Esophagus squamous epithelium (tissue), 4 donors: ENCODE results near the gene SCAMP2.

Experiments used
- CTCF ChIP-seq, 6 experiments: fragments of 450-650 bp in 4 of 6; fragments of 200-600 bp in 2 of 6; sonication (generic) in 2 of 6; IDR thresholded peaks; one replicate each; pipeline ENCODE4 v1.5.1; 2016 to 2019; ENCODE audit warnings: antibody characterized with exemption in 6 of 6, mild to moderate bottlenecking in 4 of 6, moderate library complexity in 4 of 6
- POLR2A ChIP-seq, 4 donors: fragments of 450-650 bp; IDR thresholded peaks; one replicate each; pipeline ENCODE4 v1.6.1; 2017; ENCODE audit warnings: antibody characterized with exemption in 4 of 4, mild to moderate bottlenecking in 4 of 4, moderate library complexity in 3 of 4

GRCh38 chr15:74827614-74828013 lies 45.6 kb downstream of the SCAMP2 start:
- TF ChIP-seq CTCF (IDR thresholded peaks at IDR 0.05) (no peak), POLR2A (IDR thresholded peaks at IDR 0.05) (no peak)
